Measurements from ENCODE around the gene ANKRD44. TPM values are rescaled to one million over a fixed set of nuclear protein-coding genes. Genes with fewer than 3 reads are reported as not detected.

The ANKRD44 gene
- total RNA-seq, 1 experiment from 2014 or later = 7.8 TPM

- intact Hi-C loops (cut with micrococcal nuclease; ENCODE audit: unreplicated experiment) (no loop called here), in situ Hi-C loops (cut with HindIII; ENCODE audit: low pct_unique_long_range_greater_than_20kb, low sequenced_read_pairs) (no loop called here)
- TF ChIP-seq, protein P1, sequence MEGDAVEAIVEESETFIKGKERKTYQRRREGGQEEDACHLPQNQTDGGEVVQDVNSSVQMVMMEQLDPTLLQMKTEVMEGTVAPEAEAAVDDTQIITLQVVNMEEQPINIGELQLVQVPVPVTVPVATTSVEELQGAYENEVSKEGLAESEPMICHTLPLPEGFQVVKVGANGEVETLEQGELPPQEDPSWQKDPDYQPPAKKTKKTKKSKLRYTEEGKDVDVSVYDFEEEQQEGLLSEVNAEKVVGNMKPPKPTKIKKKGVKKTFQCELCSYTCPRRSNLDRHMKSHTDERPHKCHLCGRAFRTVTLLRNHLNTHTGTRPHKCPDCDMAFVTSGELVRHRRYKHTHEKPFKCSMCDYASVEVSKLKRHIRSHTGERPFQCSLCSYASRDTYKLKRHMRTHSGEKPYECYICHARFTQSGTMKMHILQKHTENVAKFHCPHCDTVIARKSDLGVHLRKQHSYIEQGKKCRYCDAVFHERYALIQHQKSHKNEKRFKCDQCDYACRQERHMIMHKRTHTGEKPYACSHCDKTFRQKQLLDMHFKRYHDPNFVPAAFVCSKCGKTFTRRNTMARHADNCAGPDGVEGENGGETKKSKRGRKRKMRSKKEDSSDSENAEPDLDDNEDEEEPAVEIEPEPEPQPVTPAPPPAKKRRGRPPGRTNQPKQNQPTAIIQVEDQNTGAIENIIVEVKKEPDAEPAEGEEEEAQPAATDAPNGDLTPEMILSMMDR (IDR thresholded peaks at IDR 0.05) = no peak
- TF ChIP-seq REST (IDR thresholded peaks at IDR 0.05; ENCODE audit: insufficient read depth in 1 of 2, low read depth in 2 of 2, low read length in 1 of 2) (no peak), TCF7L2 (IDR thresholded peaks at IDR 0.05; ENCODE audit: low read depth, low read length) (no peak), SIN3A (IDR thresholded peaks at IDR 0.05; ENCODE audit: borderline replicate concordance, insufficient read depth, low read depth, low read length) (no peak), POLR2AphosphoS5 (IDR thresholded peaks at IDR 0.05; ENCODE audit: low read depth, low read length) (no peak)
- BruUV-seq (replicated peaks) = no TSS peak
- DNase-seq (ENCODE audit: low read depth, low spot score) = no peak
- ATAC-seq = no peak
- Histone ChIP-seq H3K4me1 (ENCODE audit: control insufficient read depth, insufficient read depth, low read length) (no peaks in the 10 kb centered on the region), H3K27ac (ENCODE audit: low read length) (no peak overlapping the region), H3K4me3 (ENCODE audit: low read depth in 2 of 2, low read length in 2 of 2) (no peak overlapping the region), H3K36me3 (ENCODE audit: control insufficient read depth, insufficient read depth, low read length) (no peaks in the 10 kb centered on the region), H3K27me3 (ENCODE audit: control insufficient read depth, insufficient read depth, low read length) (no peaks in the 10 kb centered on the region), H3K9me3 (ENCODE audit: control insufficient read depth, insufficient read depth, low read depth, low read length) (no peaks in the 10 kb centered on the region)
- CTCF ChIA-PET = no interaction called here
- POLR2A ChIA-PET = interaction anchor here (0.7 kb wide), 1 partner anchor 33 kb away, joined by 9 read pairs; no protein-coding TSS in a partner anchor
Observed at GRCh38 chr2:197261808-197262226, 48.8 kb downstream of the ANKRD44 start.

- POLR2A ChIA-PET = no interaction called here
- H3K9me3 ChIP-seq (ENCODE audit: control insufficient read depth, insufficient read depth, low read depth, low read length) = no peaks in the 10 kb centered on the region
Observed at GRCh38 chr2:197259470-197259999, 51.0 kb downstream of the ANKRD44 start.

More at GRCh38 chr2:197259470-197259999, 51.0 kb downstream of the ANKRD44 start:
- H3K4me3 ChIP-seq (ENCODE audit: low read depth in 2 of 2, low read length in 2 of 2) = no peak overlapping the region
- H3K27me3 ChIP-seq (ENCODE audit: control insufficient read depth, insufficient read depth, low read length) = no peaks in the 10 kb centered on the region
- no peaks in the 10 kb centered on the region for H3K4me1 ChIP-seq (ENCODE audit: control insufficient read depth, insufficient read depth, low read length)
- no peaks in the 10 kb centered on the region for H3K36me3 ChIP-seq (ENCODE audit: control insufficient read depth, insufficient read depth, low read length)
- H3K27ac ChIP-seq (ENCODE audit: low read length) = no peak overlapping the region
- ATAC-seq (no peak), DNase-seq (ENCODE audit: low read depth, low spot score) (no peak)
- intact Hi-C loops (cut with micrococcal nuclease; ENCODE audit: unreplicated experiment) (no loop called here), in situ Hi-C loops (cut with HindIII; ENCODE audit: low pct_unique_long_range_greater_than_20kb, low sequenced_read_pairs) (no loop called here)
- no TSS peak for BruUV-seq (replicated peaks)
- TF ChIP-seq REST (IDR thresholded peaks at IDR 0.05; ENCODE audit: insufficient read depth in 1 of 2, low read depth in 2 of 2, low read length in 1 of 2) (no peak), POLR2AphosphoS5 (IDR thresholded peaks at IDR 0.05; ENCODE audit: low read depth, low read length) (no peak), TCF7L2 (IDR thresholded peaks at IDR 0.05; ENCODE audit: low read depth, low read length) (no peak), SIN3A (IDR thresholded peaks at IDR 0.05; ENCODE audit: borderline replicate concordance, insufficient read depth, low read depth, low read length) (no peak)
- TF ChIP-seq, protein P1 (IDR thresholded peaks at IDR 0.05) = no peak
- CTCF ChIA-PET = no interaction called here
